Stimulated activated CD8-positive, alpha-beta memory T cell treated with anti-CD3 and anti-CD28 coated beads, Interleukin-15, amount 100 ng/mL, for 48 hours (primary cell): Measurements from ENCODE around the gene ASB14.
"Not testable (repeated sequence)": the region's sequence is repeated elsewhere in the genome, so short reads cannot be mapped to it uniquely, and the experiment has no call there.

Source experiments
- DNase-seq, 2 donors: peaks; one replicate each; pipeline ENCODE4 v3.0.0-alpha.2; 2020; ENCODE audit warnings: low read depth in 2 of 2

Gene ASB14

GRCh38 chr3:57292159-57292896 is at the start of gene ASB14:
Gene ASB14 (minus strand): TSS chr3:57292685. CDS start chr3:57292033, 652 bp downstream.
- DNase-seq = no peak

GRCh38 chr3:57339071-57339642 is 46.7 kb upstream of the ASB14 start:
- not testable (repeated sequence) for DNase-seq

GRCh38 chr3:57338272-57339070 is 46.0 kb upstream of the ASB14 start:
- not testable (repeated sequence) for DNase-seq

GRCh38 chr3:57335283-57335938 is 42.9 kb upstream of the ASB14 start:
- no peak for DNase-seq

- DNase-seq = no peak
Measured at GRCh38 chr3:57331078-57331610, 38.7 kb upstream of the ASB14 start.

GRCh38 chr3:57326498-57326897 is 34.0 kb upstream of the ASB14 start:
- not testable (repeated sequence) for DNase-seq

- no peak for DNase-seq
Measured at GRCh38 chr3:57314204-57314603, 21.7 kb upstream of the ASB14 start.

- DNase-seq = no peak
Measured at GRCh38 chr3:57309769-57310360, 17.4 kb upstream of the ASB14 start.

GRCh38 chr3:57303520-57303919 is 11.0 kb upstream of the ASB14 start:
- DNase-seq = not testable (repeated sequence)

- no peak for DNase-seq
Measured at GRCh38 chr3:57298041-57298440, 5.6 kb upstream of the ASB14 start.

- no peak for DNase-seq
Measured at GRCh38 chr3:57292897-57293526, 527 bp upstream of the ASB14 start.

- no peak for DNase-seq
Measured at GRCh38 chr3:57288403-57288802, 4.1 kb downstream of the ASB14 start.

- DNase-seq = no peak
Measured at GRCh38 chr3:57287205-57287604, 5.3 kb downstream of the ASB14 start.

GRCh38 chr3:57283334-57283733 is 9.2 kb downstream of the ASB14 start:
- no peak for DNase-seq

GRCh38 chr3:57281715-57282114 is 10.8 kb downstream of the ASB14 start:
- DNase-seq = no peak

- DNase-seq = no peak
Measured at GRCh38 chr3:57279685-57280084, 12.8 kb downstream of the ASB14 start.

- no peak for DNase-seq
Measured at GRCh38 chr3:57278237-57278636, 14.2 kb downstream of the ASB14 start.

- no peak for DNase-seq
Measured at GRCh38 chr3:57275393-57275792, 17.1 kb downstream of the ASB14 start.

- no peak for DNase-seq
Measured at GRCh38 chr3:57274845-57275244, 17.6 kb downstream of the ASB14 start.

- DNase-seq = no peak
Measured at GRCh38 chr3:57268416-57268815, 24.1 kb downstream of the ASB14 start.

- no peak for DNase-seq
Measured at GRCh38 chr3:57261929-57262328, 30.6 kb downstream of the ASB14 start.
